A673 (cell line): Measurements from ENCODE around the gene FGGY.

Source experiments
- EZH2 ChIP-seq: fragments of 200-600 bp; sonication (generic); IDR thresholded peaks from 2 replicates; pipeline ENCODE4 v1.6.1; 2017; ENCODE audit warnings: borderline replicate concordance, low read depth, mild to moderate bottlenecking, mixed read lengths, antibody characterized with exemption, low read length; ENCODE audit not compliant: poor library complexity, severe bottlenecking
- TF ChIP-seq, protein P1 (sequence below): fragments of 300-800, 200-600 bp; sonication (generic); conservative IDR thresholded peaks from 2 replicates; pipeline ENCODE4 v1.5.1; 2017; ENCODE audit warnings: low read depth, mild to moderate bottlenecking, antibody characterized with exemption, low read length, moderate library complexity, mixed read lengths

DNA sequence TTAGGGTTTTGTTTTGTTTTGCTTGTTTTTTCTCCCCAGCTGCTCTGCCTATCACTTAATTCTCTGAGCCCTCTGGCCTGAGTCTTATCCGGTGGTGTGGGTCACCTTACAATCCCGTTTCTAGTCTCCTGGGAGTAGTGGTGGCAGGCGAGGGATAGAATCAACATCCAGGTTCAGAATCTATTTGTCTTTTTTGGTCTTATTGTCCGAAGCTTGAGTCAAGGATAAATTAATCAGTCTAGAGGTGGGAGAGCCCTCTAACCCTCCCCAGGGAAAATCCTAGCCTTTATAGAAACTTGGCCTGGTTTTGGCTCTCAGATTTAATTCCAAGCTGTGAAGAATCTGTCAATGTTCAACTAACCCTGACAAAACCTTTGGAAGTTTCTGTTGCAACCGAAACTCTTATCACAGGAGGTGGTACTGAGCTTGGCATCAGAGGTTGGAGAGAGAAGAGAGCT, 246.3 kb downstream of the FGGY start:
- TF ChIP-seq, protein P1, sequence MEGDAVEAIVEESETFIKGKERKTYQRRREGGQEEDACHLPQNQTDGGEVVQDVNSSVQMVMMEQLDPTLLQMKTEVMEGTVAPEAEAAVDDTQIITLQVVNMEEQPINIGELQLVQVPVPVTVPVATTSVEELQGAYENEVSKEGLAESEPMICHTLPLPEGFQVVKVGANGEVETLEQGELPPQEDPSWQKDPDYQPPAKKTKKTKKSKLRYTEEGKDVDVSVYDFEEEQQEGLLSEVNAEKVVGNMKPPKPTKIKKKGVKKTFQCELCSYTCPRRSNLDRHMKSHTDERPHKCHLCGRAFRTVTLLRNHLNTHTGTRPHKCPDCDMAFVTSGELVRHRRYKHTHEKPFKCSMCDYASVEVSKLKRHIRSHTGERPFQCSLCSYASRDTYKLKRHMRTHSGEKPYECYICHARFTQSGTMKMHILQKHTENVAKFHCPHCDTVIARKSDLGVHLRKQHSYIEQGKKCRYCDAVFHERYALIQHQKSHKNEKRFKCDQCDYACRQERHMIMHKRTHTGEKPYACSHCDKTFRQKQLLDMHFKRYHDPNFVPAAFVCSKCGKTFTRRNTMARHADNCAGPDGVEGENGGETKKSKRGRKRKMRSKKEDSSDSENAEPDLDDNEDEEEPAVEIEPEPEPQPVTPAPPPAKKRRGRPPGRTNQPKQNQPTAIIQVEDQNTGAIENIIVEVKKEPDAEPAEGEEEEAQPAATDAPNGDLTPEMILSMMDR = no peak
- no peak for TF ChIP-seq EZH2
